HT1080 (cell line): ENCODE measurements around the gene PCAT7. TPM values are rescaled to one million over a fixed set of nuclear protein-coding genes. Genes with fewer than 3 reads are reported as not detected.
A peak's percentile ranks its signal among the peaks of the same experiment; 100 is the strongest.
"Not testable (repeated sequence)": the region's sequence is repeated elsewhere in the genome, so short reads cannot be mapped to it uniquely, and the experiment has no call there.

ENCODE experiments used
- DNase-seq: peaks from one replicate; pipeline ENCODE4 v3.0.0-alpha.2; 2015; ENCODE audit warnings: low read depth
- polyA plus RNA-seq, 2 experiments: library from polyadenylated mRNA; depleted of rRNA; stranded (reverse); fragments of >200 nt; gene quantifications; 2 replicates each; pipeline ENCODE4 v1.2.3, GENCODE V29; 2015
- total RNA-seq: library from RNA; depleted of rRNA; stranded (reverse); fragments of >200 nt; shearing (Covaris generic); gene quantifications from 2 replicates; pipeline ENCODE4 v1.2.3, GENCODE V29; 2014; rRNA removed

The PCAT7 gene
- 0.77 and 1.1 TPM in 2 replicates for total RNA-seq
- 1.3 and 1.5 TPM in 2 replicates for polyA plus RNA-seq (2015; cell fraction: cytosol; rRNA removed)
- 0.99 and 1.9 TPM in 2 replicates for polyA plus RNA-seq (2015; cell fraction: nucleus; rRNA removed)

DNA sequence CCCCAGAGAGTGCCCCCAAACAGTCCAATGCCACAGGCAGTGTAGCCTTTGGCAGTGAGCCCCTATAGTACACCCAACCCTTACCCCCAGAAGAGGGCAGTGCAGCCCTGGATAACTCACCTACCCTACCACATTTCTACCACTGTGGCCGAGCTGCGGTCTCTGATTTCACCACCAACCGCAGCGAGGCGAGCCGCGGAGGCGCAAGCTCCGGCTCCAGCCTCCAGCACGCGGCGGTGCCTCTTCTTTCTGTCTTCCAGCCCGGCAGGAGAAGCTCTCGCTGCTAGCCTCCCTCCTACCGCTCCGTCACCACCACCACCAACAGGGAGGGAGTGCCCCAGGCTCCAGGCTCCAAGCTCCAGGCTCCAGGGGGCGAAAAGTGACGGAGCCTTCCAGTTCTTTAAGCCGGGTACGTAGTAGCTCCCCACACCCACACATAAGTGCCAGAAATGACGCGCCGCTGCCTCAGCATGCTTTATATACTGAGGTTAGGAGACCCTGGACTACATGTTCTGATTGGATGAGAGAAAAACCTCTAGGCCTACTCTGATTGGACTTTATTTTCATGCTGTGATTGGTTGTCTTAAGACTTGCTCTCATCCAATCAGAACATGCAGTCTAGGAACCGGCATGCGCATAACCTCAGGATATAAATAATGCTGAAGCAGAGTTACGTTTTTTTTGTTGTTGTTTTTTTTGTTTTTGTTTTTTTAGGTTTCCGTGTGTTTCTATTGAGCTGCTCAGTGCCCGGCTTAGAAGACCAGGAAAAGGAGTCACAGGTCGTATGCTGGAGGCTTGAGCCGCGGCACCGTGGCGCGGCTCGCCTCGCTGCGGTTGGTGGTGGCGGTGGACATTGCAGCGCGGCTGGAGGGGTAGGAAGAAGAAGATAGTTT, at the start of gene PCAT7:
Gene PCAT7 (plus strand): TSS at position 645 of the 893 bp plus-strand sequence.
- peak; percentile 93 for DNase-seq

DNA sequence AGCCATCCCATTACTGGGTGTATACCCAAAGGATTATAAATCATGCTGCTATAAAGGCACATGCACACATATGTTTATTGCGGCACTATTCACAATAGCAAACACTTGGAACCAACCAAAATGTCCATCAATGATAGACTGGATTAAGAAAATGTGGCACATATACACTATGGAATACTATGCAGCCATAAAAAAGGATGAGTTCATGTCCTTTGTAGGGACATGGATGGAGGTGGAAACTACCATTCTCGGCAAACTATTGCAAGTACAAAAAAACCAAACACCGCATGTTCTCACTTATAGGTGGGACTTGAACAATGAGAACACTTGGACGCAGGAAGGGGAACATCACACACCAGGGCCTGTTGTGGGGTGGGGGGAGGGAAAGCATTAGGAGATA, 48.5 kb upstream of the PCAT7 start:
- not testable (repeated sequence) for DNase-seq

DNA sequence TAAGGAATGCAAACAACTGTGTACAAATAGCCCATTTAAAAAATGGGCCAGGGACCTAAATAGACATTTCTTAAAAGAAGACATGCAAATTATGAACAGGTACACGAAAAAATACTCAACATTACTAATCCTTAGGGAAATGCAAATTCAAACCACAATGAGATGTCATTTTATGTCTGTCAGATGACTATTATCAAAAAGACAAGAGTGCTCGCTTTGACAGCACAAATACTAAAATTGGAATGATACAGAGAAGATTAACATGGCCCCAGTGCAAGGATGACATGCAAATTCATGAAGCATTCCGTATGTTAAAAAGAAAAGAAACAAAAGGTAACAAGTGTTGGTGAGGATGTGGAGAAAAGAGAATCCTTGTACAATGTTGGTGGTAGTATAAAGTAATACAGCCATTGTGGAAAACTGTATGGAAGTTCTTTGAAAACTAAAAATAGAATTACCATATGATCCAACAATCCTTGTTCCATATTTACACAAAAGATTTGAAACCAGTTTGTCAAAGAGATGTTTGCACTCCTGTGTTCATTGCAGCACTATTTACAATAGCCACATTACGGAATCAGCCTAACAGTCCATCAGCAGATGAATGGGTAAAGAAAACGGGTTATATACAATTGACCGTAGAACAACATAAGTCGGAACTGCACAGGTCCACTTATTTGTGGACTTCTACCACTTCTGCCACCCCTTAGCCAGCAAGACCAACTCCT, 47.2 kb upstream of the PCAT7 start:
- DNase-seq, result no peak

DNA sequence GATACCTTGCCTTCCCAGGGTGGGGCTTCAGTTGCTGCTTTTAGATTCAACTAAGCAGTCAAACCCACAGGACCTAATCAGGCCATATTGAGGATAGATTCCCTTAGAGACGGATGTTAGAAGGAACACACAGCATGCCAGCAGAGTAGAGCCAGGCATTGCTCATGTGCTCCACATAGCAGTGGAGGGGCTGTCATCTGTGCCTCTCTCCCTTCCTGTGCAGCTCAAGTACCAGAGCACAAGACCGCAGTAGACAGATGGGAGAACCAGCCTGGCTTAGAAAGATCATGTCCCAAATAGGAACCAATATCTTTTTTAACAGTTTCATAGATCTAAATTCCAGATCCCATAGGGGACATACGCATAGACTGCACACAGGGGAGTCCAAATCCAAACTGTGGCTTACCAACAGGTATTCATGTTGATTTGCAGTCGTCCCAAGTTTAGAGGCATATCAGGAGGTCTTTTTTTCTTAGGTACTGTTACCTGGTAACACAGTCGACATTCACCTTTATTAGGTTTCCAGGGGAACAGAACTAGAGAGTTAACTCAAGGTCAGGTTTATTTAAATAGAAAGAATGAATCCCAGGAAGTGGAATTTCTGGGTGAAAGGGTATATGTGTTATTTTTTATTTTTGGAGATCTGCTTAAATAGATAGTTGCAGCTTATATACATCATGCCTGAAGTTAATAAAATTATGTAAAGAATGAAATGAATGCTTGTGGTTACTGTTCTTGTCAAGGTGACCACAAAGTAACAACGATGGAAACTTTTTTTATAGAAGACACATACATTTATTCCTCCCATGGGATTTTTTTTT, 43.5 kb upstream of the PCAT7 start:
- no peak for DNase-seq

DNA sequence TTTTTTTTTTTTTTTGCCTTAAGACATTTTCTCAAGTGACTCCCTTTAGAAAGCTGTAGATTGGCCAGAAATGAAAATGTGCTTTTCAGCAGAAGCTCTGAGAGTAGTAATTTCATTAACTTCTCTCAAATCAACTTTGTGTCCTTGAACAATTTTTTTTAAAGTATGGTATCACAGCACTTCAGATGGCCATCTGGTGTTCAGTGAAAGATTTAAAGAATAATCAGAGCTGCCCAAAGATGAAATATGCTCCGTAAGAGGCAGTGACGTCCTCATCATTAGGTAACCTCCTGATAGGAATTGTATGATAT, 43.0 kb upstream of the PCAT7 start:
- no peak for DNase-seq

DNA sequence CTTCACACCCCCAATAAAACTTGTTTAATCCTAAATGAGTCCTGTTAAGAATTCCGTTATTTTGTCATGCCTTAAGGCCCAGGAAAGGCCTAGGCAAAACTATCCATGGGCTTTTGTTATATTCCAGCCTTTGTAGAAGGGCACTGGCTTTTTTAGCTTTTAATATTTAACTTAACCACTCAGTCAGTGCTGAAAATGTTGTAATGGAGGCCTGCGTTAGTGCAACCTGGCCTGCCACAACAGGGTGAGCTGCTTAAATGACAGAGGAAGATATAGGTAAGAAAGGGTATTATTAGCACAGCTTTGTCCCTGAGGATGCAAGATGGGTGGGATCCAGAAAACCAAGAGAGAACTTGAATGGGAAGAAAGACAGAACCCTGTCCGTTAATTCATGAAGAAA, 40.2 kb upstream of the PCAT7 start:
- no peak for DNase-seq

DNA sequence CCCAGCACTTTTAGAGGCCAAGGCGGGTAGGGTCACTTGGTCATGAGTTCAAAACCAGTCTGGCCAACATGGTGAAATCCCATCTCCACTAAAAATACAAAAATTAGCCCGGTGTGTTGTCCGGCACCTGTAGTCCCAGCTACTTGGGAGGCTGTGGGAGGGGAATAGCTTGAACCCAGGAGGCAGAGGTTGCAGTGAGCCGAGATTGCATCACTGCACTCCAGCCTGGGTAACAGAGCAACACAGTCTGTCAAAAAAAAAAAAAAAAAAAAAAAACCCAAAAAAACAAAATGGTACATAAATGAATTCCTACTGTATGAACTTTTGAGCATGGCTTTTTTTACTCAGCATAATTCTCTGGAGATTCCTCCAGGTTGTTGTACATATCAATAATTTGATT, 37.6 kb upstream of the PCAT7 start:
- DNase-seq, result no peak

DNA sequence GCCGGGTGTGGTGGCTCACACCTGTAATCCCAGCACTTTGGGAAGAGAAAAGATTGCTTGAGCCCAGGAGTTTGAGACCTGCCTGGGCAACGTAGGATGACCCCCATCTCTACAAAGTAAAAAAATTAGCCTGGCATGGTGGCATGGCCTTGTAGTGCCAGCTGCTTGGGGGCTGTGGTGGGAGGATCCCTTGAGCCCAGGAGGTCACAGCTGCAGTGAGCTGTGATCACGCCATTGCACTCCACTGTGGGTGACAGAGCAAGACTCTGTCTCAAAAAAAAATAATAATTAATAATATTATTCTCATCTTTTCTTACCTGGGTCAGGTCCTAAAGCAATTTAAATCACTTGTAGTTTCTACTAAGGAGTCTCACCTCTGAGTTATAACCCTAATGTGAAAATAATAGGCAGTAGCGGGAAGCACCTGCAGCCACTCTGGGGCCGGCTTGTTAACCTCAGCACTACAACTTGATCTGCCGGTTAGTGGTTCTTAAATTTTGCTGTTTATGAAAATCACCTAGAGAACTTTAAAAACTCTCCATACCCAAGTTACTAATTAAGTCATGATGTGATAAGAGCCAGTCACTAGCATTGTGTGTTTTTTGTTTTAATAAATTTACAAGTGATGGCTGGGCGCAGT, 29.4 kb upstream of the PCAT7 start:
- DNase-seq, result no peak

DNA sequence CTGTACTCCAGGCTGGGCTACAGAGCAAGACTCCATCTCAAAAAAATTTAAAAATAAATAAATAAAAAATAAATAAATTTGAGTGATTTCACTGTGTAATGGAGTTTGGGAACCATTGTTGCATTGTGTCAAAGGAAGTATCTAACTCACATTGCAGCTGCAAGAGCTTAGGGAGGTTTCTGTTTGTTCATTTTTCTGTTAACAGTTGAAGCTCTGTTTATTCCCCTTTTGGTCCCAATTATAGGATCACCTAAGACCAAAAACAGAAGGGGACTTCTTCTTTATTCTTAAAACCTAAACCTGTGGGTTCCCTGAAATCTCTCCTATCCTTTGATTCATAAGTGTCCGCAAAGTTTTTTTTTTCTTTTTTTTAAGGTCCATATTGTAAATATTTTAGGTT, 28.6 kb upstream of the PCAT7 start:
- no peak for DNase-seq

DNA sequence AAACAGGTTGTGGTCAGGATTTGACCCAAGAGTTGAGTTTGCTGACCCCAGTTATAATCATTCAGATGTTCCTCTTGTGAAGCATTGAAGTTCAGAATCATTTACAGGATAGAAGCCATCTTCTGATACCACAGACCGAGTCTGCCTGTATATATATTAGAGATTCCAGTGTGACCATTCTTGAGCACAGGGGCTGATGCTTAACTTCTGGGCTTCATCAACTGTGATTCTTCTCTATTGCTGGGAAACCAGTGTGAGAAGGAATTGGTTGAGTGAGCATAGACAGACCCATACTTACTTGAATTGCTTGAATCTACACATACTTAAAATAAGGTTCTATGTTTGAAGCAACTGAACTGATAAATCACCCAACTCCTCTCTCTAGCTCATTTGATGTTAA, 27.9 kb upstream of the PCAT7 start:
- DNase-seq, result no peak

DNA sequence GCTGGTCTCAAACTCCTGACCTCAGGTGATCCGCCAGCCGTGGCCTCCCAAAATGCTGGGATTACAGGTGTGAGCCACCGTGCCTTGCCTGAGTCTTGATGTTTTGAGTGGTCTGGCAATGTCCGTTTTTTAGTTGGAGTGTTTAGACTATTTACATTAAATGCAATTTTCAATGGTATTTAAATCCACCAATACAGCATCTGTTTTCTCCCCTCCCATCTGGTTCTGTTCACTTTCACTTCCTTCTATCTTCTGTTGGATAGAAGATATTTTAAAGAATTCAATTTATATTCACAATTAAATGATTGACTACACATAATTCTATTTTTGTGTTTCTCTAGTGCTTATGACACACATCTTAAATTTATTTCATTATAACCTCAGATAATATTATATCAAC, 26.0 kb upstream of the PCAT7 start:
- no peak for DNase-seq

DNA sequence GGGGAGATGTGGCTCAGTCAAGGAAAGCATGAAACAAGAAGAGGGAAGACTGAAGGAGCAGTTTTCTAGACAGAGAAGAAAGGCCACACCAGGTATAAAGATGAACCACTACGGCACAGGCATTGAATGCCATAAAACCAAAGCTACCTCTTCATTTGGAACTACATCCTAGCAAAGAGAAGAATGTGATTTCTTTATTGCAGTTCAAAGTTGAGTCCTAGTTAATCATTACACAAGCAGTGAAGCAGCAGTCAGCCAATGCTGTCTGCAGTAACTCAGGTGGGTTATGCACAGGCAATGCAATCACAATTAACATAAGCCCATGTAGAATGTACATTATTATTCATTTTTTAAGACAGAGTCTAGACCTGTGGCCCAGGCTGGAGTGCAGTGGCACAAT, 21.7 kb upstream of the PCAT7 start:
- no peak for DNase-seq

DNA sequence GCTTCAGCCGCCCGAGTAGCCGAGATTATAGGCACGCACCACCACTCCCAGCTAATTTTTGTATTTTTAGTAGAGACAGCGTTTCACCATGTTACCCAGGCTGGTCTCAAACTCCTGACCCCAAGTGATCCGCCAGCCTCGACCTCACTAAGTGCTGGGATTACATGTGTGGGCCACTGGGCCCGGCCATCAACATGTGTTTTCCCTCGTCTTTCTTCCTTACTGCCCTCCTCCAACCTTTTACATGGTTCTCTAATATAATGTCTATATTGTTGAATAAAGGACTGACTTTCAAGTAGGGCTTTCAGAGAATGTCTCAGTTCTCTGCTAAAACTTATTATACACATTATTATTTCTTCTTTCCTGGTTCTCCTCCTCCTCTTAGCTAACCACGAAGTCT, 21.3 kb upstream of the PCAT7 start:
- DNase-seq, result no peak

DNA sequence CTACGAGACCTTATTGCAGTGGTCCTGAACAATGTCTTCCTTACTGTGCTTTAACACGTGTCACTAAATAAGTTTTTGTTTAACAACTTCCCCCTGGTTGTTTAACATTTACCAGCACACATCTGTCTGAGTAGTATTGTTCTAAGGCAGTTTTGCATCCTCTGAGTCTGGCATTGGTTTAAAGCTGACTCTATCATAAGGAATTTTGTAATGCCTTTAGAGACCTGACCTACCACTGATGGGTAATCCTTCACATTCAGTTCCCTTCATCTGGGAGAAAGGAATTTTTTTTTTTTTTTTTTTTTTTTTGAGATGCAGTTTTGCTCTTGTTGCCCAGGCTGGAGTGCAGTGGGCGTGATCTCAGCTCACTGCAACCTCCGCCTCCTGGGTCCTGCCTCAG, 20.0 kb upstream of the PCAT7 start:
- DNase-seq, result no peak

DNA sequence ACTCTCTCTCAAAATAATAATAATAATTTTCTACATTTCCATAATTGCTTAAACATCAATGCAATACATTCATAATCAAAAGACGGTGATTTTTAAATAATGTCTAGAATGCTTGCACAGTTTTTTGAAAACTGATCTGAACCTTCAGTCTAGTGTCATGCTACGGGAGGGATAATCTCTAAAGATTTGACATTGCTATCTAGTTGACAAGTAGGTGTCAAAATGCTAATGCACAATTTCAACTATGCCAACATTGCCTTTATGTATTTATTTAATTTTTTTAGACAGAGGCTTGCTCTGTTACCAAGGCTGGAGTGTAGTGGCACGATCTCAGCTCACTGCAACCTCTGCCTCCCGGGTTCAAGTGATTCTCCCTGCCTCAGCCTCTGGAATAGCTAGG, 16.0 kb upstream of the PCAT7 start:
- no peak for DNase-seq

DNA sequence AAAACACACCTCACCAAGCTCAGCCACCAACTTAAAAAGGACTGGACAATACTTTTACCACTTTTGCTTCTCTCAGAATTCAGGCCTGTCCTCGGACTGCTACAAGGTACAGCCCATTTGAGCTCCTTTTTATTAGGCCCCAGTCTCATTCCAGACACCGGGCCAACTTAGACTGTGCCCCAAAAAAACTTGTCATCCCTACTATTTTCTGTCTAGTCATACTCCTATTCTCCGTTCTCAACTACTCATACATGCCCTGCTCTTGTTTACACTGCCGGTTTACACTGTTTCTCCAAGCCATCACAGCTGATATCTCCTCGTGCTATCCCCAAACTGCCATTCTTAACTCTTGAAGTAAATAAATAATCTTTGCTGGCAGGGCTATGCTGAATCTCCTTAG, 10.5 kb upstream of the PCAT7 start:
- not testable (repeated sequence) for DNase-seq

DNA sequence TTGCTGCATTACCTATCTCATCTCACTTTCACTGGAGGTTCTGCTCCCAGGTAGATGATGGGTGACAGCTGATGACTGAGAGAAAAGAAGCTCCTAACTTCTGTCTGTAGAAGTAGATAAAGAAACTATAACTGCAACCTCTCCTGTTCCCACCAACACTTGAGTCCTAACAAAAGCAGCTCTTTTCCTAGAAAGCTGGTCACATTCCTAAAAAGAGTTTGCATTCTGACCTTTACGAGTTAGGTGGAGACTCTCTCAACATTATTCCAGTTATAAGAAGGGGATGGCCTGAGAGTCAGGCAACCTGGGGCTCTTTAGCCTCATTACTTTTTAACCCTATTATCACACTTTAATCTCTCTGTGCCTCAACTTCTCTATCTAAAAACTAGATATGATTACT, 8.9 kb upstream of the PCAT7 start:
- no peak for DNase-seq

DNA sequence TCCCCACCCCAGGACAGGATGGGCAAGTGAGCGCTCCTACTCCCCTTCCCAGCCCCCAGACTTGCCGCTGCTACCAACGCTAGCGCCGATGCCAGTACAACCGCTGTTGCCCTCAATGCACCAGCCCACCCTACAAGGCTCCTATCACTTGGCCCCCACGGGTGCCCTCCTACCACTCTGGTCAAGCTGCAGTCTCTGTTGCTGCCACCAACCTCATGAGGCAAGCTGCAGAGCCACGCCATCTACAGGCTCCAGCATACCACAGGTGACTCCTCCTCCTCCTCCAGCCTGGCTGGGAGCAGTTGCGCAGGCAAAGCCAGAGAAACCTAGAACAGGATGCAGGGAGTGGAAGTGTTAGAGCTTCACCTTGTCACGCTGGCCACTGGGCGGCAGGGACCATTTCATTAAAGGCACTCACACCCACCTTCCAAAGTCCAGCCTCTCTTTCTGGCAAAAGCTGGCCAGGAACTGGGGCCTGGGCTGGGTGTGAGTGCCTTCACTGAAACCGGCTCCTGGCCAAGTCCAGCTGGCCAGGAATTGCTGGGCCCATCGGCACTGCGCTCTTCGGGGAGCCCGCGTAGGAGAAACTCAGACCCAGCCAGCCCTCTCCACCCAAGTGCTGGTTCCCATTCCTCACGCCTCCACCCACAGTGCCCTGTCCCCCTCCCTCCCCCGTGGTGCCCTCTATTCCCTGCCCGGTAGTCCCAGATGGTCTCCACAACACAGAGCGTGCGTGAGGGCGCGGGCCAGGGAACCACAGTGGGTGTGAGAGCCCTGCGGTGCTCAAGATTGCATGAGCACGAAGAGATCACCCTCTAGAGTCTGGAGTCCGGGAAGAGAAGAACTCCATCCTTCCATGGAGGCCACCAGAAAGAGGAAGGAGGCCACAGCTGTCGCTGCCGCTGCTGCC, 1.6 kb upstream of the PCAT7 start:
- peak; percentile 6 for DNase-seq

DNA sequence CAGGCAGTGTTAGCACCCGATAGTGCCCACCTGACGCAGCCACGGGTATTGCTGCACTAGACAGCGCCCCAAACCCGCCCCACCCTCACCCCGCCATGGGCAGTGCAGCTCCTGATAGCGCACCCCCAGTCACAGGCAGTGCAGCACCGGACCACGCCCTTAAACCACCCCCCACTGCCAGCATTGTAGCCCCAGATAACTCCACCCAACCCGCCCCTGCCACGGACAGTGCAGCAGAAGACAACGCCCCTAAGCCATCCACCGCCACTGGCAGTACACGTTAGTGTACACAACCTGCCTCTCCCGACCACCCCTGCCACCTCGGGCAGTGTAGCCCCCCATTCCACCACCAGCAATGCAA, 825 bp upstream of the PCAT7 start:
- DNase-seq, result no peak

DNA sequence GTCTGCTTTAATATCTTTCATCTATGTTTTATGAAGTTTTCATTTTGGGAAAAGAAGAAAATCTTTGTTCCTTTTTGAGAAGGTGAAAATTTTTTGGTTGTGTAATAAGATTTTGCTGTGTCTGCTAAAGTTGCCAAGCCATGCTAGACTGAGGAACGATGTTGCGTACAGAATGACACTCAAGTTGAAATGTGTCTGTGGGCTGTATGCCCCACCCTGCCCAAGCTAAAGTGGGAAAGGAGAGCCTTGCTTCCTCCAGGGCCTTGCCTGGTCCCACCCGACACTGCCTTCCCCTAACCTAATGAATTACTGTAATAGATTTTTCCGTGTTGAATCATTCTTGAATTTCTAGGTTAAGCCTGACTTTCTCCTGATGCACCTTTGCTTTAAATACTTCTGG, 2.5 kb downstream of the PCAT7 start:
- DNase-seq, result no peak
